ENCODE data around the gene KRCC1.
"Not testable (repeated sequence)": the region's sequence is repeated elsewhere in the genome, so short reads cannot be mapped to it uniquely, and the experiment has no call there.

Gene KRCC1

GRCh38 chr2:88000474-88000873, 55.1 kb downstream of the KRCC1 start:
- DNase-seq (ENCODE audit: low read depth) = not testable (repeated sequence)

DNA sequence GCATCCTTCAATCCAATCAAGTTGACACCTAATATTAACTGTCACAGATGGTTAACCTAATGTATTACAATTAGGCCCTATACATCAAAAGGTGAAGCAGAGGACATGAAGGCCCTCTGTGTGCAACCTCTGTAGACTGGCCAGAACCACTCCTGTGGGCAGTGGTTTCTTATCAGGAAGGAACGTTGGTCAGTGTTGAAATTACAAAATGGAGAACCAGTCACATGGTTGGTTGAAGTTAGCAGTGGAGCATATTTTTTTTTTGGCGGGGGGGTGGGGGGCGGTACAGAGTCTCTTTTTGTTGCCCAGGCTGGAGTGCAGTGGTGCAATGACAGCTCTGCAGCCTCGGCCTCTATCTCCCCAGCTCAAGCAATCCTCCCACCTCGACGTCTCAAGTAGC, 59.0 kb downstream of the KRCC1 start:
- DNase-seq (ENCODE audit: low read depth) = no peak

GRCh38 chr2:87995756-87996155, 59.8 kb downstream of the KRCC1 start:
- no peak for DNase-seq (ENCODE audit: low read depth)

- not testable (repeated sequence) for DNase-seq (ENCODE audit: low read depth)
Measured at GRCh38 chr2:87994304-87994850, 61.2 kb downstream of the KRCC1 start.

- not testable (repeated sequence) for DNase-seq (ENCODE audit: low read depth)
Measured at GRCh38 chr2:87992569-87992968, 63.0 kb downstream of the KRCC1 start.

DNA sequence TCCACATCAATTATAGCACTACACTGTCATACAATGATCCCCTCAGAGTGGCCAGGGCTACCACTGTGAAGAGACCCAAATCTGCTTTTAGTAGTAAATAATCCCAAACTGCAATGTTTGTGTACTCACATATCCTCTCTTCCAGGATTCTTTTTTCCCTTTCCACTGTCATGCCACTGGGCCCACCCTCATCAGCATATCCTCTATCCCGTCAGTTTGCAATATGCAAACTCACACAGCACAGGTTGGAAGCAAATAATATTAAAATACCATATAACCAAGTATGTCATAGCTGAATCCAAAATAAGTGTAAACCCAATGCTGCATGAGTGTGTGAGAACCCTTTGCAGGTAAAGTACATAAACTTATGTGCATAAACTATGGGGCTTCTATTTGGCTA, 68.1 kb downstream of the KRCC1 start:
- DNase-seq (ENCODE audit: low read depth) = not testable (repeated sequence)

DNA sequence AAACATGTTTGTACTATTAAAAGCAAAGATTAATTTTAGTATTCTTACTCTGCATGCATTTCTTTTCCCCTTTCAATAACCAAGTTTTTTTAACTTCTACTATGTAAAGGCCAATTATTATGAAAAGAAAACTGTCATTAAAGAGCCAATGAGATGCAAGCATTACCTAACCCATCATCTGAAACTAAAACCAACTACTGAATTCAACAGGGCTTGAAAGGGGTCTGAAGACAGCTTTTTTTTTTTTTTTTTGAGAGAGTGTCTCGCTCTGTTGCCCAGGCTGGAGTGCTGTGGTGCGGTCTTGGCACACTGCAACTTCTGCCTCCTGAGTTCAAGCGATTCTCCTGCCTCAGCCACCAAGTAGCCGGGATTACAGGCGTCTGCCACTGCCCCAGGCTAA, 69.7 kb downstream of the KRCC1 start:
- not testable (repeated sequence) for DNase-seq (ENCODE audit: low read depth)

GRCh38 chr2:87981182-87981581, 74.4 kb downstream of the KRCC1 start:
- DNase-seq (ENCODE audit: low read depth) = not testable (repeated sequence)

Measured in non-pigmented ciliary epithelial cell (primary cell).